Upper lobe of left lung (tissue), 4 donors: Measurements from ENCODE around the gene PPDPF.

Experiments used
- CTCF ChIP-seq, 6 experiments: fragments of 450-650 bp in 4 of 6; fragments of 200-600 bp in 2 of 6; sonication (generic) in 2 of 6; IDR thresholded peaks; one replicate each; pipeline ENCODE4 v1.5.1; 2016 to 2019; ENCODE audit warnings: antibody characterized with exemption in 6 of 6
- EP300 ChIP-seq, 4 donors: sonication (generic); formaldehyde crosslinking; IDR thresholded peaks; one replicate each; pipeline ENCODE4 v1.5.1; 2017; ENCODE audit warnings: antibody characterized with exemption in 4 of 4, control low read depth in 2 of 4
- POLR2A ChIP-seq, 4 donors: fragments of 450-650 bp; IDR thresholded peaks; one replicate each; pipeline ENCODE4 v1.5.1; 2016 to 2017; ENCODE audit warnings: antibody characterized with exemption in 4 of 4, mild to moderate bottlenecking in 2 of 4

- TF ChIP-seq CTCF (IDR thresholded peaks at IDR 0.05) (no peak), EP300 (IDR thresholded peaks at IDR 0.05) (no peak), POLR2A (IDR thresholded peaks at IDR 0.05) (no peak)
Observed at GRCh38 chr20:63488315-63489251, 32.0 kb upstream of the PPDPF start.
